B cell (primary cell): Measurements from ENCODE around the gene EML1. TPM values are rescaled to one million over a fixed set of nuclear protein-coding genes. Genes with fewer than 3 reads are reported as not detected.

ENCODE experiments used
- ATAC-seq: fragments of 200-7000 bp; cut with Tn5 transposase; one replicate; pipeline ENCODE4 v1.10.0; 2021; ENCODE audit warnings: low read depth, mild to moderate bottlenecking, moderate number of reproducible peaks, moderate library complexity
- CTCF ChIA-PET: fragments of 350-600 bp; sonication (Branson Sonifier 250); formaldehyde crosslinking; loops from one replicate; lab custom pipeline; 2021; ENCODE audit warnings: antibody characterized with exemption, inconsistent platforms; lab: Charles Lee
- POLR2A ChIA-PET: fragments of 350-600 bp; sonication (Branson Sonifier 250); formaldehyde crosslinking; loops from one replicate; lab custom pipeline; 2021; ENCODE audit warnings: antibody characterized with exemption; lab: Charles Lee
- DNase-seq: peaks from one replicate; pipeline ENCODE4 v3.0.0; 2013
- H2AFZ ChIP-seq: 2 replicates; pipeline ENCODE4 v1.6.1; 2012; ENCODE audit warnings: mild to moderate bottlenecking, low read depth, low read length; ENCODE audit not compliant: insufficient read depth, poor library complexity, severe bottlenecking
- H3K27ac ChIP-seq, 2 donors: 1 replicate in 1 of 2; 2 replicates in 1 of 2; pipeline ENCODE4 v1.5.1; 2012 to 2013; ENCODE audit warnings: low read length in 2 of 2, mild to moderate bottlenecking in 2 of 2, moderate library complexity in 1 of 2
- H3K27me3 ChIP-seq, 4 experiments: fragments of 200-600 bp in 1 of 4; sonication (generic) in 1 of 4; replicated peaks in 1 of 4; 1 replicate in 2 of 4; 2 replicates in 2 of 4; pipeline versions ENCODE4 v1.6.1 to v1.7.0; 2013 to 2016; ENCODE audit warnings: low read length in 3 of 4, mild to moderate bottlenecking in 2 of 4, mixed read lengths in 1 of 4, moderate library complexity in 1 of 4; ENCODE audit not compliant: insufficient read depth in 4 of 4, control insufficient read depth in 3 of 4; ENCODE audit errors: control extremely low read depth in 1 of 4
- H3K36me3 ChIP-seq, 2 experiments: replicated peaks in 1 of 2; 1 replicate in 1 of 2; 2 replicates in 1 of 2; pipeline versions ENCODE4 v1.6.1 to v1.7.1; 2013; ENCODE audit warnings: low read length in 1 of 2; ENCODE audit not compliant: insufficient read depth in 2 of 2, control insufficient read depth in 1 of 2; ENCODE audit errors: control extremely low read depth in 1 of 2, extremely low read depth in 1 of 2
- H3K4me1 ChIP-seq, 2 donors: fragments of 200-600 bp in 1 of 2; sonication (generic) in 1 of 2; 1 replicate in 1 of 2; 2 replicates in 1 of 2; pipeline versions ENCODE4 v1.5.1 to v1.6.1; 2013 to 2017; ENCODE audit warnings: low read length in 2 of 2; ENCODE audit not compliant: control insufficient read depth in 2 of 2, insufficient read depth in 2 of 2
- H3K4me2 ChIP-seq: replicated peaks from 2 replicates; pipeline ENCODE3; 2012; ENCODE audit warnings: mild to moderate bottlenecking, low read depth, low read length; ENCODE audit not compliant: poor library complexity, severe bottlenecking
- H3K4me3 ChIP-seq, 5 experiments: fragments of 200-600 bp in 1 of 5; sonication (generic) in 1 of 5; 1 replicate in 3 of 5; 2 replicates in 2 of 5; pipeline versions ENCODE4 v1.5.1 to v1.7.0; 2011 to 2016; ENCODE audit warnings: low read length in 4 of 5, mild to moderate bottlenecking in 4 of 5, low read depth in 2 of 5, control low read depth in 1 of 5, moderate library complexity in 1 of 5; ENCODE audit not compliant: insufficient read depth in 1 of 5; ENCODE audit errors: control extremely low read depth in 1 of 5, extremely low read depth in 1 of 5
- H3K79me2 ChIP-seq: fragments of 200-600 bp; sonication (generic); one replicate; pipeline ENCODE4 v1.6.0; 2016; ENCODE audit warnings: low read length; ENCODE audit not compliant: control insufficient read depth, insufficient read depth
- H3K9ac ChIP-seq: fragments of 200-600 bp; sonication (generic); 2 replicates; pipeline ENCODE4 v1.6.1; 2017; ENCODE audit warnings: mild to moderate bottlenecking, low read length, moderate library complexity
- H3K9me3 ChIP-seq, 3 donors: one replicate each; pipeline versions ENCODE4 v1.6.1 to v1.7.1; 2013; ENCODE audit warnings: low read length in 2 of 3; ENCODE audit not compliant: control insufficient read depth in 2 of 3, insufficient read depth in 1 of 3; ENCODE audit errors: control extremely low read depth in 1 of 3
- H4K20me1 ChIP-seq: 2 replicates; pipeline ENCODE4 v1.6.0; 2012; ENCODE audit warnings: mild to moderate bottlenecking, low read length; ENCODE audit not compliant: insufficient read depth, control insufficient read depth, poor library complexity, severe bottlenecking
- H3K27ac Mint-ChIP-seq: one replicate; pipeline ENCODE4 v1.8.0; 2021; ENCODE audit warnings: mixed read lengths
- H3K27me3 Mint-ChIP-seq: one replicate; pipeline ENCODE4 v1.8.0; 2021; ENCODE audit warnings: mixed read lengths
- H3K4me1 Mint-ChIP-seq: one replicate; pipeline ENCODE4 v1.8.0; 2021; ENCODE audit warnings: mixed read lengths
- H3K4me3 Mint-ChIP-seq: one replicate; pipeline ENCODE4 v1.8.0; 2021; ENCODE audit warnings: mixed read lengths
- H3K9me3 Mint-ChIP-seq: one replicate; pipeline ENCODE4 v1.8.0; 2022; ENCODE audit warnings: mixed read lengths; ENCODE audit not compliant: insufficient read depth
- EZH2 ChIP-seq: IDR thresholded peaks from 2 replicates; pipeline ENCODE4 v1.6.1; 2012; ENCODE audit warnings: borderline replicate concordance, low read depth, mild to moderate bottlenecking, moderate library complexity, low read length; ENCODE audit not compliant: insufficient read depth, poor library complexity, severe bottlenecking
- WGBS: methylation state at CpG from one replicate; pipeline ENCODE4 v1.1.5; 2013; ENCODE audit warnings: missing lambda C conversion rate; ENCODE audit not compliant: insufficient coverage; 5-methylcytosine and 5-hydroxymethylcytosine counted together
- intact Hi-C: fragments of 100-400 bp; cut with micrococcal nuclease; formaldehyde crosslinking; loops from one replicate; pipeline ENCODE4 v1.10.0; 2022
- polyA plus RNA-seq: library from polyadenylated mRNA; depleted of rRNA; stranded (reverse); fragments of >200 nt; gene quantifications from 2 replicates; pipeline ENCODE4 v1.2.3, GENCODE V29; 2012
- total RNA-seq, 2 donors: library from RNA; stranded (reverse); fragments of 120-200 nt in 1 of 2; gene quantifications; 1 replicate in 1 of 2; 2 replicates in 1 of 2; pipeline versions ENCODE4 v1.2.3 to v1.2.4, GENCODE V29; 2013 to 2022
- TF ChIP-seq, protein P1 (sequence below): fragments of 200-600 bp; IDR thresholded peaks from one replicate; pipeline ENCODE4 v1.8.0; 2022; ENCODE audit warnings: antibody characterized with exemption, mild to moderate bottlenecking

EML1 gene
- total and polyA plus RNA-seq, 2 donors (not counting 1 experiment from before 2014, with no cell fraction given) = not detected

DNA sequence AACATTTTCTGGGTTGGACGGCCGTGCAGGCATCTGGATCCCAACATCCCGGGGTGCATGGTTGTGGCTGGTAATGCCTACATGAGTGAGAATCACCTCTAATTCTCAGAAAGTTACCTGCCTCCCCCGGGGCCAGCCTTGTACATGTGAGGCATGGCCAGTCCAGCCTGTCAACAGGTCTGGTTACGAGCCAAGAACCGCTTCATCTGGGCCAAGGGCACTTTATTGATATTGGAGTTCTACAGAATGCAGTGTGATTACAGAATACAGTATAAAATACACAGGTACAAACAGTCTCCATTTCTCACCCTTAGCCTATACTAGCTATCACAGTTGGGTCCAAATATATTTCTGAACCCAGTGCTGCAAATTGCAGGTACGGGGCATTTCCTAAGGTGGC is 187.1 kb downstream of the EML1 start:
- no peaks in the 10 kb centered on the region for H3K79me2 ChIP-seq
- 100% methylated on average over 3 of the region's 7 CpGs for WGBS
- H2AFZ ChIP-seq = no peak overlapping the region
- no peaks in the 10 kb centered on the region for H3K36me3 ChIP-seq
- peaks cover 12% of the 10 kb centered on the region for H3K27me3 Mint-ChIP-seq
- DNase-seq = no peak
- H3K9me3 ChIP-seq = no peaks in the 10 kb centered on the region
- no peaks in the 10 kb centered on the region for H3K4me1 ChIP-seq
- ChIA-PET POLR2A (no interaction called here), CTCF (interaction anchor here (0.7 to 6.4 kb wide), 8 partner anchors 17 to 213 kb away, joined by 3 to 85 read pairs (median 4); no protein-coding TSS in a partner anchor)
- H3K27me3 ChIP-seq = no peaks in the 10 kb centered on the region
- intact Hi-C loops = no loop called here
- no peak overlapping the region for H3K27ac ChIP-seq
- no peak for TF ChIP-seq EZH2
- TF ChIP-seq, protein P1, sequence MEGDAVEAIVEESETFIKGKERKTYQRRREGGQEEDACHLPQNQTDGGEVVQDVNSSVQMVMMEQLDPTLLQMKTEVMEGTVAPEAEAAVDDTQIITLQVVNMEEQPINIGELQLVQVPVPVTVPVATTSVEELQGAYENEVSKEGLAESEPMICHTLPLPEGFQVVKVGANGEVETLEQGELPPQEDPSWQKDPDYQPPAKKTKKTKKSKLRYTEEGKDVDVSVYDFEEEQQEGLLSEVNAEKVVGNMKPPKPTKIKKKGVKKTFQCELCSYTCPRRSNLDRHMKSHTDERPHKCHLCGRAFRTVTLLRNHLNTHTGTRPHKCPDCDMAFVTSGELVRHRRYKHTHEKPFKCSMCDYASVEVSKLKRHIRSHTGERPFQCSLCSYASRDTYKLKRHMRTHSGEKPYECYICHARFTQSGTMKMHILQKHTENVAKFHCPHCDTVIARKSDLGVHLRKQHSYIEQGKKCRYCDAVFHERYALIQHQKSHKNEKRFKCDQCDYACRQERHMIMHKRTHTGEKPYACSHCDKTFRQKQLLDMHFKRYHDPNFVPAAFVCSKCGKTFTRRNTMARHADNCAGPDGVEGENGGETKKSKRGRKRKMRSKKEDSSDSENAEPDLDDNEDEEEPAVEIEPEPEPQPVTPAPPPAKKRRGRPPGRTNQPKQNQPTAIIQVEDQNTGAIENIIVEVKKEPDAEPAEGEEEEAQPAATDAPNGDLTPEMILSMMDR = no peak
- H3K4me3 ChIP-seq = no peak overlapping the region
- H3K4me3 Mint-ChIP-seq = no peak overlapping the region
- no peaks in the 10 kb centered on the region for H3K9me3 Mint-ChIP-seq
- no peak overlapping the region for H3K4me2 ChIP-seq
- no peak overlapping the region for H3K9ac ChIP-seq
- no peak overlapping the region for H3K27ac Mint-ChIP-seq
- H4K20me1 ChIP-seq = no peaks in the 10 kb centered on the region
- ATAC-seq = no peak
- H3K4me1 Mint-ChIP-seq = no peaks in the 10 kb centered on the region

DNA sequence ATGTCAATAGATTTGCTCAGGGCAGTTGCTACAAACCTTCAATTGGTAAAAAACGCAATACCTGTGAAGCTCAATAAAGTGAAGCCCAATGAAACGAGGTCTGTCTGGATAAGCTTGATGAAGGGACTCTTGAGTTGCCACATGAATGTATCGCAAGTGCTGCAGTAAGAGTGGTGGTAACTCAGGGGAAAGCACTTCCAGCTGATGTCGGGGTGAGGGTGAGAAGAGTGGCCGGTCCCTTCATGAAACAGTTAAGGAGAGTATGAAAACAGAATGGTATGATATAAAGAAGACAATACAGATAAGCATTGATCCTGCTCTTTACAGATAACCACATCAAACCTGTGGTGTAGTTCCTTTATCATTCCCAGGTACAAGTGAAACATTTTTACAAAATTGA is 188.6 kb downstream of the EML1 start:
- POLR2A ChIA-PET = interaction anchor here (2.2 kb wide), 1 partner anchor 211 kb away, joined by 6 read pairs; no protein-coding TSS in a partner anchor
- H3K9me3 ChIP-seq = no peaks in the 10 kb centered on the region
- Mint-ChIP-seq H3K4me3 (no peak overlapping the region), H3K27ac (no peak overlapping the region), H3K27me3 (peaks cover under 1% of the 10 kb centered on the region), H3K9me3 (no peaks in the 10 kb centered on the region), H3K4me1 (no peaks in the 10 kb centered on the region)
- CTCF ChIA-PET = interaction anchor here (0.6 to 6.4 kb wide), 18 partner anchors 8 to 222 kb away, joined by 3 to 85 read pairs (median 4); partner anchors contain the start of gene EVL
- H2AFZ ChIP-seq = no peak overlapping the region
- H3K79me2 ChIP-seq = no peaks in the 10 kb centered on the region
- no peak for DNase-seq
- H3K27me3 ChIP-seq = no peaks in the 10 kb centered on the region
- TF ChIP-seq, protein P1 = no peak
- TF ChIP-seq EZH2 = no peak
- 72% methylated on average over 3 of the region's 5 CpGs for WGBS
- intact Hi-C loops = loop anchor here (1.0 to 2.0 kb wide), 7 partner anchors 11 to 395 kb away; partner anchors contain the start of gene WDR25
- no peaks in the 10 kb centered on the region for H4K20me1 ChIP-seq
- H3K4me2 ChIP-seq = no peak overlapping the region
- no peak overlapping the region for H3K27ac ChIP-seq
- no peak overlapping the region for H3K4me3 ChIP-seq
- no peaks in the 10 kb centered on the region for H3K4me1 ChIP-seq
- no peak overlapping the region for H3K9ac ChIP-seq
- no peaks in the 10 kb centered on the region for H3K36me3 ChIP-seq
- no peak for ATAC-seq
